GM21528 (cell line): Measurements from ENCODE around the gene CCDC33.

ENCODE experiments used
- ATAC-seq: cut with Tn5 transposase; IDR thresholded peaks from one replicate; pipeline ENCODE4 v1.9.1; 2021; ENCODE audit warnings: mild to moderate bottlenecking, moderate library complexity; ENCODE audit not compliant: unreplicated experiment, low FRiP score

CCDC33 gene

GRCh38 chr15:74276560-74276959 is 40.4 kb downstream of the CCDC33 start:
- ATAC-seq: no peak

DNA sequence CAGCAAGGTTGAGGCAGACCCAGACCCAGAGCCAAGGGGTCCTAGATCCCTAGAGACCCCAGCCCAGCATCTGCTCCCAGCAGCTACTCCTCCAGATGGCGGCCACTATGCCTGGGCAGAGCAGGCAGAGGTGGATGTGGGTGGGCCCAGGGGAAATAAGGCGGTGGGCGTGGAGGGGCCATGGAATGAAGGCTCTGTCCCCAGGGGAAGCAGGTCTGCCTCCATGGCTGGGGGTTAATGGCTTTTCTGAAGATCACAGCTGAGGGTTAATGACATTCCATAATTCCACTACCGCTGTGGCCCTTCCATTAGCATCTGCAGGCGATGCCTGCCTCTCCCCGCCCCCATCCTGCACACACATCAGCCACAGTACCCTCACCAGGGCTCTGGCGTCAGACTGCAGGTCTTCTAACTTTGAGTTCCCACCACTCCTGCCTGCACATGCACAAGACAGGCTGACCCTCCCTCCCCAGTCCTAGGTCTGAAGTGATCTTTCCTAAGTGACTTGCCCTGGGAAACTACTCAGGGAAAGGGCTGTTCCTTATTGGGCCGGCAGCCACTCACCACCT is 41.2 kb downstream of the CCDC33 start:
- no peak for ATAC-seq

DNA sequence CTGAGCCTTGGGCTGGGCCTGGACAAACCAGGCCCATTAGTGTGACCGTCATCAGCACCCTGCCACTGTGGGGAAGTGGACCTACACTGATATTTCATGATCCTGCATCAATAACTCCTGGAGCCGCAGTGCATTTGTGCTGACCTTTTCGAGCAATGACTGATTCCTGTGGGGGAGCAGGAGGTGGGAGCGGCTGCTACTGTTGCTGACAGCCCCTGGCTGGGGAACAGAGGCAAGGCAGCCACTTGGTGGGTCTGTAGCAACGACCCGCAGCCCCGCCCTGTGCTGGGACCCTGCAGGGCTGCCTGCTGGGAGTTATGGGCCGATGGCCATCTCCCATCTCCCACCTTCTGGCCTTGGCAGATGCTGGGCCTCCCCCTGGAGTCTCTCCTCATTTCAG is 42.1 kb downstream of the CCDC33 start:
- ATAC-seq: no peak

- ATAC-seq: no peak
Measured at GRCh38 chr15:74281147-74282133, 45.3 kb downstream of the CCDC33 start.

- ATAC-seq: no peak
Measured at GRCh38 chr15:74283368-74283767, 47.2 kb downstream of the CCDC33 start.

DNA sequence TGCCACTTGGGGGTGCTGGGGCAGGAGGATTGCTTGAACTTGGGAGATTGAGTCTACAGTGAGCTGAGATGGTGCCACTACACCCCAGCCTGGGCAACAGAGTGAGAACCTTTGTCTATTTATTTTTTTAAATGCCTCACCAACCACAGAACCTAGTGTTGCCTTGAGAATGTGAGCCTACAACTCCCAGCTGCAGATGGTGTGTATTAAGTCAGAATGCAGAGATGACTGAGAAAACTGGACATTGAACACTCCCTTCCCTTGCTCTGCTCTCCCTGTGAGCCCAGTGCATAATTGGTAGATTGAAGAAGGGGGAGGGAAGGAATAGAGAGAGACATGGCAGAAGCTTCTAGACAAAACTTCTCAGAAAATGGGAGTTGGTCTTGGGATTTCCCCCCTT is 53.5 kb downstream of the CCDC33 start:
- ATAC-seq: no peak

- ATAC-seq: no peak
Measured at GRCh38 chr15:74290645-74291044, 54.5 kb downstream of the CCDC33 start.

DNA sequence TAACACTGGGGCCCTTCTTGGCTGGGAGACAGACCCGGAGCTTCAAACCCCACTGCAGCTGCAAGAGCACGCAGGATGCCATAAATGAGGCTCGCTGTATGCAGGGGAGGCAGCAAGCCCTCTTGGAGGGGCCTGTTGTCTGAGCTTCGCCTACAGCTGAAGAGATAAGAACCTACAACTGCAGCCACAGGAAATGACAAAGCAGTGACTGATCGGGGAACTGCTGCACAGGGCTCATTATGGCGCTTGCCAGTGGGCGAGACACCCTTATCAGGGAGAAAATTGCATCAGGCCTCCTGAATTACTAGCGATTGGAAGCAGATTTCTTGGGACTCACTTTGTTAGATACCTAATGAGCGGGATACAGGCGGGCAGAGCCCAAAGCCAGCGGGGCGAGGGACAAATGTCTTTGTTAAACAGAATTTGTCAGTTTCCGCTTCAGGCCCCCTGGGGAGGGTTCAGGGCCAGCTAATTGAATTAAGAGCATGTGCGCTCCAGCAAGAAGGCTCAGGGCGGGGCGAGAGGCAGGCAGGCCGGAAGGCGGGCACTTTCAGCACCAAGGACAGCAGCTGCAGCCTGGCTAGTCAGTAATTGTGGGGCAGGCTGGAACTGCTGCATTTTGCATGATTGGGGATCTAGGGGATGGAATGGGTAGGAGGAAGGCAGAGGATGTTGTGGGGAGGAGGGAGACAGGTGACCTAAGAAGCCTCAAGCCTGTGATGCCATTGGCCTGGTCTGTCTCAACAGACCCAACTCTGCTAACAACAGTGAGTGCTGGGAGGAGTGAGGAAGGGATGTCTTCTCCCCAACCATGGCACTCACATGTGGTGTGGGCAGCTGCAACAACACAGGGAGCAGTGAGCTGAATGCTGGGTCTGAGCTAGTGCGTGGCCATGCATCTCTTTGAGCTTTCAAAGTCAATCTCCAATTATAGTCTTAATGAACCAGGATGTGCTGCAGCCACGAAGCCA is 55.3 kb downstream of the CCDC33 start:
- ATAC-seq: no peak

DNA sequence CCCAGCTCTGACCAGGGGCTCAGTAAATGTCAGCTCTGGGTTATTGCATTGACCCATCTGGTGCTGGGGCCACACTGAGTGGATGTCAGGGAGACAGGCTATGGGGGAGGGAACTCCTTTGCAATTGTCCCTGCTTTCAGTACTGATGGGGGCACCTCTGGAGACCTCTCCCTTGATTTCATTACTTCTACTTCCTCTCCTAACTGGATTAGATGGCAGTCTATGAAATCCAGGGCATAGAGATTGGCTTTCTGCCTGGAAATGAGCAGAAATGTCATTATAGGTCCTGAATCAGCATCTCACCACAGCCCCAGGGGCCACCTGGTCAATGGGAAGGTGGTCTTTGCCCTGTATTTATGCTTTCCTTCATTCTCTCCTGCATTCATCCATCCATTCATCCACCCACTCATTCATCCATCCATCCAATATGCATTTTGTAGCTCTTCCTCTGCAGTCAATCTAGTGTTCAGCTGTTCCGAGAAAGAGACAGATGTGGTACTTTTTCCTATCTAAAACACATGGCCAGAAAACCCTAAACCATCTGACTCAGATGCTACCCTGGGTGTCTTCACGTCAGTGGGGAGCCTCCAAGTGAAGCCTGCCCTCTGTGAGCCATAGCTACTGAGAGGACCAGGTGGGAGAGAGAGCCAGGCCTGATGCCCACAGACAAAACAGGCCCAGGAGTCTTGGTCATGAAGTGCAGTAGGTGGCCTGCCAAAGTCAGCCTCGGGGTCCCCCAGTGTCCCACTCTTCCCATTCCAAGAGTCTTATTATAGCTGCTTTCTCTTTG is 57.1 kb downstream of the CCDC33 start:
- no peak for ATAC-seq

DNA sequence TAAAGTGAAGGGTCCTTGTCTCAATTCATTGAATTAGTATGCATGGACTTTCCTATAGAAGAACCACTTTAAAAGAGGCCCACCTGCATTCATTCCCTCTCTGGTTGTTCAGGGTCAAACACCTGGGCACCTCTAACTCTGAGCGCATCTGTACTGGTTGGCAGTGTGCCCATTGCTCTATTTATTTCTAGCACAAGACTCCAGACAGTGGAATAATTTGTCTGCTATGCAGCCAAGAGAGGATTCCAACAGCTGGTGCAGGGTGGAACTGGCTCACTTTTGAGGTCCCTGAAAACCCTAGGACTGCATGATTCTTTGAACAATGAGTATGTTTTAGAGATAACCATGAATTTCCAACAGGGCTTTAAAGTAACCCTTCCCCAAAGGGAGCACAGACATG is 57.9 kb downstream of the CCDC33 start:
- ATAC-seq: no peak

DNA sequence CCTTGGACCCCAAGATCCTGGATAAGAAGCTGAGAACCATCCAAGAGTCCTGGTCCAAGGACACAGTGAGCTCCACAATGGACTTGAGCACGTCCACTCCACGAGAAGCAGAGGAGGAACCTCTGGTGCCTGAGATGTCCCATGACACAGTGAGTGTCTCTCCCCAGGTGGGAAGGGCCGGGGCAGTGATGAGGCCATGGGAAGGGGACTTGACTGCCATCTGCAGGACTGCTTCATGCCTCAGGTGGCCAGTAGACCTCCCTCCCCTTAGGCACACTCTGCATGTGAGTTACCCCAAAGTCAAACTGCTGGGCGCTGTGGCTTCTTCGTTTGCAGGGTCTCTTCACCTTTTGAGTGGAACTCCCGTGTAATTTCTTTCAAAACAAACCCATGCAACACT is 59.7 kb downstream of the CCDC33 start:
- ATAC-seq: no peak

- no peak for ATAC-seq
Measured at GRCh38 chr15:74297887-74298286, 61.8 kb downstream of the CCDC33 start.

DNA sequence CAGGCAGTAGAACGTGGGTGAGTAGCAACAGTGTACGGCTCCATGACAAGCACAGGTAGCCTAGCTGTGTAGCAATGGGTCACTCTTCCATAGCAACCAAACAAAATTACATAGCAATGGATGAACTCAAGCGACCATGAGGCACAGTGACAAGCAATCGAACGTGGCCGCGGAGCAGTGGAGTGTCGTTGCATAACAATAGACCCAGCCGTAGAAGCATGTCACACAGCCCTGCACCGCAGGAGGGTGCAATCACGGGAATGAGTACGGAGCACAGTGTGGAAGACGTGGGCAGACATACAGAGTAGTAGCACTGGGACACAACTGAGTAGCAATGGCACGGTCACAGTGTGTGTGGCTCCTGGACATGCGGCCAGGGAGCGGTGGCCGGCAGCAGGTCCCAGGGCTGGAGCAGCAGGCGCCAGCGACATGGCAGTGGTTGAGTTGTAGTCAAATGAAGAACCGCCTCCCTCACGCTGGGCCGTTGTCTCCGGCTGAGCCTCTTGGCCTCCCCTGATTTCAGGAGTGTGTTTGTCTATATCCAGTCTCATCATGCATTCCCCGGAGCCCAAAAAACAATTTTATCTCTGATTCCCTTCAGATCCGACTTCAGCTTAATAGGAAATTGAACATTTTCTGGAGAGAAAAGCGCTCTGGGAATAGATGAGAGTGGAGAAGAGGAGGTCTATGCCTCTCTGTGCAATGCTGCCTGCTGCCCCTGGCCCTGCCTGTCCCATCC is 64.1 kb downstream of the CCDC33 start:
- ATAC-seq: no peak

DNA sequence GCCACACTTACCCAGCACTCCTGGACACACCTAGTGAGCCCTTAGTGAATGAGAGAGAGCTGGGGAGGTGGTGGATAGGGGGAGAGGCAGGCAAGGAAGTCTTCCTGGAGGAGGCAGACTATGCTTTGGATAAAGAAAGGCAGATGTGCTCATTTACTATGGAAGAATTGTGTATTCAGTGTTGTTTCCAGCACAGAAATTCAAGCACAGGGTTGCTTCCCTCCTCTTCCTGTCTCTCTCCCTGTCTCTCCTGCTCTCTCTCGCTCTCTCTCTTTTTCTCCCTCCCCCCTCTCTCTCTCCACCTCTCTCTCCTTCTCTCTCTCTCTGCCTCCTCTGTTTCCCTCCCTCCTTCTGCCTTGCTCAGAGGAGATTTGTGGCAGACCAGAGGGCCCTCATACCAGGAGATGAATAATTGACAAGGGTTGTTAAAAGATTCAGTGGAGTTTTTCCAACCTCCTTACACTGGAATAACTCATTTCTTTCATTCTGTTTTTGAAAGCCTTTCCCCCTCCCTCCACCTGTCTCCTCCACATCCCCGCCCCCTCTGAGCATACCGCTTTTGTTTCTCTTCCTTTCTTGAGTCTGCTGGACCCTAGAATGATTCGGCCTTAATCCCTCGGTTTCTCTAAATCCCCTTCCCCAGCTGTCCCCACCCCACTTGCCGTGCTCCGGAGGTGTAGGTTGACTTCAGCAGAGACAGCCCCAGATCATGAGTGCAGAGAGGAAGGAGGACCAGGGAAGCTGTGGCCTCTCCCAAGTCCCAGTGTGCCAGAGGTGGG is 65.6 kb downstream of the CCDC33 start:
- ATAC-seq: no peak

- ATAC-seq: no peak
Measured at GRCh38 chr15:74302821-74303359, 66.8 kb downstream of the CCDC33 start.

DNA sequence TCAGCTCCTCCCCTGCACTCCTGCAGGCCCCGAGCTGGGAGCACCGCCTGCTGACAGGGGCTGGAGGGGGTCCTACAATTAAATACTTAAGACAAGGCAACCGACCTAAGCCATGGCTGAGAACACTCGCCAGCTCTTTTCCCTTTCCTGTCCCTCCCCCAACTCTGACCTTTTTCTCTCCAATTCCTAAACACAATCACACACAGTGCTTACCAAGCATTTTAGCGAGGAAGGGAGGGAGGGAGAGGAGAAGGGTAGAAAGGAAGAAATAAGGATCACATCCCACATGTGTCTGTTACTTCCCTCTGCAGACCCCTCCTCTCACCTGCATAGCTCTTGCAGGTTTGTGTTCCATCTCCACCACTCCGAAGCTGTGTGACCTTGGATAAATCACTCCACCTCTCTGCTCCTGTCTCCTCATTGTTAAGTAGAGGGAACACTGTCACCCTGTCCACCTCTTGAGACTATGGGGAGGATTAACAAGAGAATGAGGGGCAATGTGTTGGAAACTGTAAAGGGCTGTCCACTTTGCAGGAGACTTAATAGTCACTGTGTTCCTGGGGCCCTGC is 67.7 kb downstream of the CCDC33 start:
- no peak for ATAC-seq

- no peak for ATAC-seq
Measured at GRCh38 chr15:74304431-74304830, 68.3 kb downstream of the CCDC33 start.

DNA sequence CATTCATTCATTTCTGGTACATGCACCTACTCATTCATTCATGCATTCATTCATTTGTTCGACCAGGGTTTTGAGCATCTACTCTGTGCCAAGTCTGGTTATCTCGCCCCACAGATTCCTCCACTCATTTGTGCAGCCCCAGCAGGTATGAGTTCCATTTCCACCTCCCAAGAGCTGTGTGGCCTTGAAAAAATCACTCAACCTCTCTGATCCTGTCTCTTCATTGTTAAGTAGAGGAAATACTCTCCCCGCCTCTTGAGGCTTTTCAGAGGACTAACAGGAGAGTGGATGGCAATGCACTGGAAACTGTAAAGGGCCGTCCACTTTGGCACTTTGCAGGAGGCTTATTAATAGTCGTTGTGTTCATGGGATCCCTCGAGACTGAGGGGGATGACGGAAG is 69.6 kb downstream of the CCDC33 start:
- no peak for ATAC-seq
